Neural progenitor cell (in vitro differentiated cells): ENCODE data around the gene DDHD1.

ENCODE experiments used
- CTCF ChIP-seq: fragments of 200-600 bp; sonication (generic); IDR thresholded peaks from 2 replicates; pipeline ENCODE4 v1.5.1; 2017; ENCODE audit warnings: antibody characterized with exemption, mild to moderate bottlenecking
- EZH2 ChIP-seq: fragments of 200-600 bp; sonication (generic); IDR thresholded peaks from 2 replicates; pipeline ENCODE4 v1.6.1; 2017; ENCODE audit warnings: antibody characterized with exemption, mild to moderate bottlenecking, moderate library complexity

GRCh38 chr14:53126731-53127130, 26.4 kb downstream of the DDHD1 start:
- TF ChIP-seq CTCF: no peak
- no peak for TF ChIP-seq EZH2
